HepG2 (cell line): ENCODE results near the gene ZBTB7A. TPM values are rescaled to one million over a fixed set of nuclear protein-coding genes. Genes with fewer than 3 reads are reported as not detected.
A peak's percentile ranks its signal among the peaks of the same experiment; 100 is the strongest.

ENCODE experiments used
- ARID4A ChIP-seq: sonication (generic); formaldehyde crosslinking; IDR thresholded peaks from 2 replicates; pipeline ENCODE4 v1.5.0; 2020; ENCODE audit warnings: mild to moderate bottlenecking, missing genetic modification reagents, borderline replicate concordance
- BATF2 ChIP-seq: sonication (generic); formaldehyde crosslinking; IDR thresholded peaks from 2 replicates; pipeline ENCODE4 v1.8.0; 2022; ENCODE audit warnings: mild to moderate bottlenecking, missing genetic modification reagents, moderate library complexity
- CEBPG ChIP-seq: IDR thresholded peaks from 2 replicates; pipeline ENCODE4 v1.6.1; 2016
- EEA1 ChIP-seq: sonication (generic); formaldehyde crosslinking; IDR thresholded peaks from 2 replicates; pipeline ENCODE4 v1.5.1; 2020; ENCODE audit warnings: mild to moderate bottlenecking, missing genetic modification reagents, borderline replicate concordance
- HNF1A ChIP-seq, 2 experiments: sonication (generic) in 1 of 2; formaldehyde crosslinking in 1 of 2; IDR thresholded peaks; 2 replicates each; pipeline versions ENCODE4 v1.4.0 to v1.6.1; 2016 to 2020; ENCODE audit warnings: borderline replicate concordance in 1 of 2, low read depth in 1 of 2, mild to moderate bottlenecking in 1 of 2, missing genetic modification reagents in 1 of 2
- MTERF4 ChIP-seq: sonication (generic); formaldehyde crosslinking; IDR thresholded peaks from 2 replicates; pipeline ENCODE4 v1.8.0; 2023; ENCODE audit warnings: mild to moderate bottlenecking, missing genetic modification reagents
- PAX8 ChIP-seq: sonication (generic); formaldehyde crosslinking; IDR thresholded peaks from 2 replicates; pipeline ENCODE4 v1.8.0; 2022; ENCODE audit warnings: mild to moderate bottlenecking, missing genetic modification reagents, borderline replicate concordance
- TARDBP ChIP-seq: sonication (generic); formaldehyde crosslinking; IDR thresholded peaks from 2 replicates; pipeline ENCODE4 v1.8.0; 2022; ENCODE audit warnings: mild to moderate bottlenecking, missing genetic modification reagents
- ZBTB3 ChIP-seq: sonication (generic); formaldehyde crosslinking; IDR thresholded peaks from 2 replicates; pipeline ENCODE4 v1.4.0; 2020; ENCODE audit warnings: low read depth, mild to moderate bottlenecking, moderate library complexity, missing genetic modification reagents, borderline replicate concordance
- ZBTB39 ChIP-seq: sonication (generic); formaldehyde crosslinking; IDR thresholded peaks from 2 replicates; pipeline ENCODE4 v1.5.0; 2020; ENCODE audit warnings: missing genetic modification reagents
- ZNF558 ChIP-seq: sonication (generic); formaldehyde crosslinking; IDR thresholded peaks from 2 replicates; pipeline ENCODE4 v1.9.0; 2022; ENCODE audit warnings: mild to moderate bottlenecking, missing genetic modification reagents, borderline replicate concordance
- ZNF788 ChIP-seq: sonication (generic); formaldehyde crosslinking; IDR thresholded peaks from 2 replicates; pipeline ENCODE4 v1.5.0; 2020; ENCODE audit warnings: mild to moderate bottlenecking, missing genetic modification reagents, borderline replicate concordance
- polyA plus RNA-seq, 8 experiments: library from polyadenylated mRNA; depleted of rRNA in 3 of 8; stranded (reverse) in 7 of 8; unstranded in 1 of 8; fragments of >200 nt; fragmentation: Illumina TruSeq in 4 of 8; extraction: Trizol in 4 of 8; gene quantifications; 2 replicates each; pipeline versions ENCODE4 v1.2.1 to v1.2.3, GENCODE V29; 2011 to 2016; ENCODE audit warnings: low read depth in 4 of 8, missing spikeins in 1 of 8, mixed read lengths in 1 of 8; ENCODE audit not compliant: insufficient read depth in 1 of 8
- total RNA-seq, 5 experiments: library from RNA; depleted of rRNA; stranded (reverse); fragments of >200 nt; fragmentation: Illumina TruSeq; extraction: Trizol; gene quantifications; 2 replicates each; pipeline ENCODE4 v1.2.3, GENCODE V29; 2016; ENCODE audit warnings: low read depth in 1 of 5

ZBTB7A gene
- total and polyA plus RNA-seq, 2 of the 13 experiments (the other 11 are each of a cell fraction or from before 2014, with no cell fraction given): 3.6 to 4.0 TPM

- TF ChIP-seq MTERF4 (CRISPR knock-in tag) (0 out of 2 replicates have a peak, but pooled peaks have one; percentile 35), BATF2 (CRISPR knock-in tag) (no peak), HNF1A (IDR thresholded peaks at IDR 0.05; ENCODE audit: low read depth) (no peak), HNF1A (CRISPR knock-in tag; IDR thresholded peaks at IDR 0.05; ENCODE audit: borderline replicate concordance) (no peak), ZNF558 (0 out of 2 replicates have a peak, but pooled peaks have one; percentile 27), ZNF788 (CRISPR knock-in tag) (no peak), CEBPG (CRISPR knock-in tag) (no peak), ZBTB3 (no peak), EEA1 (CRISPR knock-in tag) (peak; percentile 47; the same call in 1 of the 2 replicates), TARDBP (CRISPR knock-in tag) (no peak), ZBTB39 (CRISPR knock-in tag) (no peak), ARID4A (peak; percentile 56), PAX8 (CRISPR knock-in tag) (no peak)
Observed at GRCh38 chr19:4064496-4065260, 2.0 kb downstream of the ZBTB7A start (continued).
